ENCODE results near the gene TNIK. TPM values are rescaled to one million over a fixed set of nuclear protein-coding genes. Genes with fewer than 3 reads are reported as not detected.

The TNIK gene
- total and polyA plus RNA-seq, 2 experiments from 2014 or later = 7.4 to 13.8 TPM

DNA sequence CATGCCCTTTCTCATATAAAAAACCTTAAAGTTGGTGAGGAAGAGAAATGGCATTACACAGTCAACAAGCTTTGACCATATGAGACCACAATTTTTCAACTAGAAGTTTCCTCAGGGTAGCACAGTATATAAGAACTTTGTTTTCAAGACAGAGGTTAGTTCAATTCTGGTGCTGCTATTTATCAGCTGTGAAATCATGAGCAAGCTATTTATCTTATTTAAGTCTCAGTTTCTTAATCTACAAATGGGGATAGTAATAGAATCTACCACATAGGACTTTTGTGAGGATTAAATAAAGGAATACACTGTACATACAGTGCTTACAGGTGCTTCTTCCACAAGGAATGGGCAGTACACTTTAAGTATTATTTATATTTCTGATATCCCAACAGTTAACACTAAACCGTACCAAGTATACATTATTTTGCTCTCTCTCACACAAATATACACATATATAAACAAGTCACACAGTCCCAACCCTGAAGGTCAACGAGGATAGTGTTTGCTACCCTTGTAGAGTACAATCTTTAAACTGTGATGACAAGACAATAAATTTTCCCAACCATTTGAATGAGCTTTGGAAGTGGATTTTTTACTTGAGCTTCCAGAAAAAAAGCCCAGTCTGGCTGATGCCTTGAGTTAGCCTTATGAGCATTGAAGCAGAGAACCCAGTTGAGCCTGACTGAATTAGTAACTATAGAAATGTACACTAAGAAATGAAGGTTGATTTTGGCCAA is 178.8 kb downstream of the TNIK start:
- Histone ChIP-seq H3K27ac (no peak overlapping the region), H3K4me1 (ENCODE audit: insufficient read depth) (no peaks in the 10 kb centered on the region), H3K4me3 (no peak overlapping the region), H3K36me3 (replicated peaks; ENCODE audit: insufficient read depth, low read depth) (no peaks in the 10 kb centered on the region), H4K20me1 (ENCODE audit: insufficient read depth, poor library complexity, severe bottlenecking) (no peaks in the 10 kb centered on the region), H3K4me2 (no peak overlapping the region), H3K9me2 (replicated peaks; ENCODE audit: insufficient read depth) (no peaks in the 10 kb centered on the region), H3K27me3 (no peaks in the 10 kb centered on the region), H3K9me3 (ENCODE audit: low read depth) (no peaks in the 10 kb centered on the region), H3K79me2 (peaks cover 4% of the 10 kb centered on the region), H2AFZ (no peak overlapping the region)
- DNase-seq (ENCODE audit: low spot score) = no peak
- 84% methylated on average over 2 of the region's 2 CpGs for WGBS (ENCODE audit: low lambda C conversion rate, missing lambda C conversion rate)
- TF ChIP-seq EZH2phosphoT487 (IDR thresholded peaks at IDR 0.05; ENCODE audit: low read depth, severe bottlenecking, unreplicated experiment) = no peak
- TF ChIP-seq EZH2 (IDR thresholded peaks at IDR 0.05; ENCODE audit: borderline replicate concordance) = no peak
- TF ChIP-seq, protein P1, sequence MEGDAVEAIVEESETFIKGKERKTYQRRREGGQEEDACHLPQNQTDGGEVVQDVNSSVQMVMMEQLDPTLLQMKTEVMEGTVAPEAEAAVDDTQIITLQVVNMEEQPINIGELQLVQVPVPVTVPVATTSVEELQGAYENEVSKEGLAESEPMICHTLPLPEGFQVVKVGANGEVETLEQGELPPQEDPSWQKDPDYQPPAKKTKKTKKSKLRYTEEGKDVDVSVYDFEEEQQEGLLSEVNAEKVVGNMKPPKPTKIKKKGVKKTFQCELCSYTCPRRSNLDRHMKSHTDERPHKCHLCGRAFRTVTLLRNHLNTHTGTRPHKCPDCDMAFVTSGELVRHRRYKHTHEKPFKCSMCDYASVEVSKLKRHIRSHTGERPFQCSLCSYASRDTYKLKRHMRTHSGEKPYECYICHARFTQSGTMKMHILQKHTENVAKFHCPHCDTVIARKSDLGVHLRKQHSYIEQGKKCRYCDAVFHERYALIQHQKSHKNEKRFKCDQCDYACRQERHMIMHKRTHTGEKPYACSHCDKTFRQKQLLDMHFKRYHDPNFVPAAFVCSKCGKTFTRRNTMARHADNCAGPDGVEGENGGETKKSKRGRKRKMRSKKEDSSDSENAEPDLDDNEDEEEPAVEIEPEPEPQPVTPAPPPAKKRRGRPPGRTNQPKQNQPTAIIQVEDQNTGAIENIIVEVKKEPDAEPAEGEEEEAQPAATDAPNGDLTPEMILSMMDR (IDR thresholded peaks at IDR 0.05; ENCODE audit: poor library complexity) = no peak

GRCh38 chr3:171279972-171280371 is 180.2 kb downstream of the TNIK start:
- Histone ChIP-seq H3K4me2 (no peak overlapping the region), H3K36me3 (replicated peaks; ENCODE audit: insufficient read depth, low read depth) (no peaks in the 10 kb centered on the region), H3K4me3 (no peak overlapping the region), H3K79me2 (peaks cover 8% of the 10 kb centered on the region), H2AFZ (no peak overlapping the region), H3K9me2 (replicated peaks; ENCODE audit: insufficient read depth) (no peaks in the 10 kb centered on the region), H3K9me3 (ENCODE audit: low read depth) (no peaks in the 10 kb centered on the region), H4K20me1 (ENCODE audit: insufficient read depth, poor library complexity, severe bottlenecking) (no peaks in the 10 kb centered on the region), H3K4me1 (ENCODE audit: insufficient read depth) (no peaks in the 10 kb centered on the region), H3K27me3 (no peaks in the 10 kb centered on the region), H3K27ac (no peak overlapping the region)
- DNase-seq (ENCODE audit: low spot score) = no peak
- WGBS (ENCODE audit: low lambda C conversion rate, missing lambda C conversion rate) = 90% methylated on average over 3 of the region's 3 CpGs
- no peak for TF ChIP-seq EZH2 (IDR thresholded peaks at IDR 0.05; ENCODE audit: borderline replicate concordance)
- TF ChIP-seq EZH2phosphoT487 (IDR thresholded peaks at IDR 0.05; ENCODE audit: low read depth, severe bottlenecking, unreplicated experiment) = no peak
- TF ChIP-seq, protein P1 (IDR thresholded peaks at IDR 0.05; ENCODE audit: poor library complexity) = no peak

DNA sequence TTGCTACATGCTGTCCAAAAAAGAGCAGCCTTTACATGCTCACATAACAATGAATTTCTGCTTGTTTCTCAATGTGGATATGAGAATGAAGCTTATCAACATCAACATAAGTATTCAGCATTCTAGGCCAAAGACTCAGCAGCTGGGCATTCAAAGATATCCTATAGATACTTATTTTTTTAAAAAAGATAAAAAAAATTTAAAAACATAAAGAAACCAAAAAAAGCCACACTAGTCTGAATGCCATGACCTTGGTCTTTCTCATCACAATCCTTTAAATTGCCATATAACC is 182.0 kb downstream of the TNIK start:
- no peak overlapping the region for H3K27ac ChIP-seq

More for the DNA sequence above, 182.0 kb downstream of the TNIK start:
- Histone ChIP-seq H3K79me2 (peaks cover 11% of the 10 kb centered on the region), H3K9me2 (replicated peaks; ENCODE audit: insufficient read depth) (no peaks in the 10 kb centered on the region), H3K4me1 (ENCODE audit: insufficient read depth) (no peaks in the 10 kb centered on the region), H3K4me3 (no peak overlapping the region), H3K36me3 (replicated peaks; ENCODE audit: insufficient read depth, low read depth) (no peaks in the 10 kb centered on the region), H4K20me1 (ENCODE audit: insufficient read depth, poor library complexity, severe bottlenecking) (no peaks in the 10 kb centered on the region), H3K27me3 (no peaks in the 10 kb centered on the region), H3K4me2 (no peak overlapping the region), H3K9me3 (ENCODE audit: low read depth) (no peaks in the 10 kb centered on the region), H2AFZ (no peak overlapping the region)
- TF ChIP-seq EZH2phosphoT487 (IDR thresholded peaks at IDR 0.05; ENCODE audit: low read depth, severe bottlenecking, unreplicated experiment) = no peak
- TF ChIP-seq, protein P1 (IDR thresholded peaks at IDR 0.05; ENCODE audit: poor library complexity) = no peak
- no peak for TF ChIP-seq EZH2 (IDR thresholded peaks at IDR 0.05; ENCODE audit: borderline replicate concordance)
- no peak for DNase-seq (ENCODE audit: low spot score)

Data from hepatocyte (in vitro differentiated cells).